Stomach smooth muscle (tissue), 2 donors: ENCODE data around the gene RAB4A.

Source experiments
- H3K27ac ChIP-seq: one replicate; pipeline ENCODE4 v1.7.0; 2013; ENCODE audit warnings: mild to moderate bottlenecking, low read length, inconsistent platforms
- H3K27me3 ChIP-seq, 2 donors: one replicate each; pipeline ENCODE4 v1.7.0; 2013; ENCODE audit warnings: low read length in 2 of 2; ENCODE audit not compliant: insufficient read depth in 2 of 2, control insufficient read depth in 1 of 2
- H3K36me3 ChIP-seq, 2 donors: one replicate each; pipeline ENCODE4 v1.7.0; 2013; ENCODE audit warnings: low read length in 2 of 2; ENCODE audit not compliant: control insufficient read depth in 2 of 2, insufficient read depth in 2 of 2
- H3K4me1 ChIP-seq: one replicate; pipeline ENCODE4 v1.7.0; 2013; ENCODE audit warnings: low read length; ENCODE audit not compliant: control insufficient read depth, insufficient read depth
- H3K4me3 ChIP-seq, 2 donors: one replicate each; pipeline ENCODE4 v1.7.0; 2013; ENCODE audit warnings: low read length in 2 of 2
- H3K9ac ChIP-seq, 2 donors: one replicate each; pipeline ENCODE4 v1.7.0; 2013; ENCODE audit warnings: low read length in 2 of 2, mild to moderate bottlenecking in 1 of 2
- H3K9me3 ChIP-seq, 2 donors: one replicate each; pipeline ENCODE4 v1.7.0; 2013; ENCODE audit warnings: low read length in 2 of 2; ENCODE audit not compliant: control insufficient read depth in 2 of 2
- donor health status: healthy.
- donor health status: Pancreatic carcinoma.

Gene RAB4A

GRCh38 chr1:229258757-229259060 is 12.2 kb upstream of the RAB4A start:
- Histone ChIP-seq H3K4me1 (no peaks in the 10 kb centered on the region), H3K9me3 (no peaks in the 10 kb centered on the region), H3K9ac (no peak overlapping the region), H3K4me3 (no peak overlapping the region), H3K27me3 (no peaks in the 10 kb centered on the region), H3K36me3 (no peaks in the 10 kb centered on the region), H3K27ac (no peak overlapping the region)

DNA sequence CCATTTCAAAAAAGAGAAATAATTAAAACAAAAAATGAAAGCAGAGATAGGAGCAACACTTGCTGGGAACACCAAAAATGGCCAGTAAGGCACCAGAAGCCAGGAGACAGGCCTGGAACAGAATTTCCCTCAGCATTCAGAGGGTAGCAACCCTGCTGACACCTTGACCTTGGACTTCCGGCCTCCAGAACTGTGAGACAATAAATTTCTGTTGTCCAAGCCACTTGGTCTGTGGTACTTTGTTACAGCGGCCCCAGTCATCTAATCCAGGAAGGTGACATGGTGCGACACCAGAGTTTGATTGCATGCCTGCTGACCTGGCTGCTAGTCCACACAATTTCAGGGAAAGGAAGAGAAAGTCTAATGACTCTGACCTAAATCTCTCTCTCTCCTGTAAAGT is 10.6 kb upstream of the RAB4A start:
- no peaks in the 10 kb centered on the region for H3K9me3 ChIP-seq
- no peak overlapping the region for H3K9ac ChIP-seq
- H3K36me3 ChIP-seq = no peaks in the 10 kb centered on the region
- H3K27me3 ChIP-seq = no peaks in the 10 kb centered on the region
- no peaks in the 10 kb centered on the region for H3K4me1 ChIP-seq
- H3K4me3 ChIP-seq = no peak overlapping the region
- H3K27ac ChIP-seq = no peak overlapping the region

DNA sequence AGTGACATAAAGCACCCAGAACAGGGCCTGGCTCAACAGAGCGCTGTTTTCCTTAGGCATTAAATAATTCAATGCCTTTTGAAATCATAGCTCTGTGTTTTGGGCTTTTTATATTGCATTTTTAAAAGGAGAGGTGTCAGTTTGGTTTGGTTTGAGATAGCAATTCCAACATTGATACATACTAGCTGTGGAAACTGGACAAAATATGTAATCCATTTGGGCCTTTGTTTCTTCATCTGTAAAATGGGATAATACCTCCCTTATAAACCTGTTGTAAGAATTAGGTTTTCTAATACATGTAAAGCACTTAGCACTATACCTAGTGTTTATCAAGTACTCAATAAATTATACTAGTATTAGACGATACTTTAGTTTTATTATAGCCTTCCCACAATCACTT is 8.7 kb upstream of the RAB4A start:
- H3K27ac ChIP-seq = no peak overlapping the region
- no peaks in the 10 kb centered on the region for H3K4me1 ChIP-seq
- H3K9me3 ChIP-seq = peaks cover 0 to 2% of the 10 kb centered on the region in 2 donors
- H3K9ac ChIP-seq = no peak overlapping the region
- H3K27me3 ChIP-seq = no peaks in the 10 kb centered on the region
- no peaks in the 10 kb centered on the region for H3K36me3 ChIP-seq
- no peak overlapping the region for H3K4me3 ChIP-seq

DNA sequence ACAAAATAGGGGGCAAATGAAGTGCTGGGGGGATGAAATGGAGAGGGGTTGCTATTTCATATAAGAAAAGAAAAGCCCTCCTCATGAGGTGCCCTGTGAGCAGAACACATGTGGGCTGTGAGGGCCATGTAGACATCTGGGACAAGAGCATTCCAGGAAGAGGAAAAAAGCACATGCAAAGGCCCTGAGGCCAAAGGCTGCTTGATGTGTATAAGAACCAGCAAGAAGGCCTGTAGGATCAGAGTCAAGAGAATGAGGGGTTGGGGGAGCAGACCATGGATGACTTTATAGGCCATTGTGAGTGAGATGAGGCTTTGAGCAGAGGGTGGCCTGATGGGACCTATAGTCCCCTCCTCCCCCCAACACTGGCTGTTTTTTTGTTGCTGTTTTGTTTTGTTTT is 7.7 kb upstream of the RAB4A start:
- no peaks in the 10 kb centered on the region for H3K4me1 ChIP-seq

GRCh38 chr1:229264068-229264467 is 6.8 kb upstream of the RAB4A start:
- Histone ChIP-seq H3K9me3 (peaks cover 0 to 4% of the 10 kb centered on the region in 2 donors), H3K27ac (no peak overlapping the region), H3K27me3 (no peaks in the 10 kb centered on the region), H3K9ac (no peak overlapping the region), H3K36me3 (no peaks in the 10 kb centered on the region), H3K4me1 (no peaks in the 10 kb centered on the region), H3K4me3 (no peak overlapping the region)

More for the DNA sequence above, 7.7 kb upstream of the RAB4A start:
- Histone ChIP-seq H3K9me3 (peaks cover 0 to 4% of the 10 kb centered on the region in 2 donors), H3K27me3 (no peaks in the 10 kb centered on the region), H3K27ac (no peak overlapping the region), H3K4me3 (no peak overlapping the region), H3K9ac (no peak overlapping the region), H3K36me3 (no peaks in the 10 kb centered on the region)

DNA sequence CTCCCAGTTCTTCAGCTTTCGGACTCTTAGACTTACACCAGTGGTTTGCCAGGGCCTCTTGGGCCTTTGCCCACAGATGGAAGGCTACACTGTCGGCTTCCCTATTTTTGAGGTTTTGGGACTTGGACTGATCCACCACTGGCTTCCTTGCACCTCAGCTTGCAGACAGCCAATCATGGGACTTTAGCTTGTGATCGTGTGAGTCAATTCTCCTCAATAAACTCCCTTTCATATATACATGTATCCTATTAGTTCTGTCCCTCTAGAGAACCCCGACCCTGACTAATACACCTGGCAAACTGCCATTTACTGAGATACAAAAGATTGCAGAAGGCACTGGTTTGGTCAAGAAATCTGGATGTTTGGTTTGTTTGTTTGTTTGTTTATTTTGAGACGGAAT is 6.4 kb upstream of the RAB4A start:
- H3K4me3 ChIP-seq = no peak overlapping the region
- no peaks in the 10 kb centered on the region for H3K27me3 ChIP-seq
- H3K9me3 ChIP-seq = peaks cover 0 to 4% of the 10 kb centered on the region in 2 donors
- no peaks in the 10 kb centered on the region for H3K36me3 ChIP-seq
- no peaks in the 10 kb centered on the region for H3K4me1 ChIP-seq
- H3K27ac ChIP-seq = no peak overlapping the region
- no peak overlapping the region for H3K9ac ChIP-seq

DNA sequence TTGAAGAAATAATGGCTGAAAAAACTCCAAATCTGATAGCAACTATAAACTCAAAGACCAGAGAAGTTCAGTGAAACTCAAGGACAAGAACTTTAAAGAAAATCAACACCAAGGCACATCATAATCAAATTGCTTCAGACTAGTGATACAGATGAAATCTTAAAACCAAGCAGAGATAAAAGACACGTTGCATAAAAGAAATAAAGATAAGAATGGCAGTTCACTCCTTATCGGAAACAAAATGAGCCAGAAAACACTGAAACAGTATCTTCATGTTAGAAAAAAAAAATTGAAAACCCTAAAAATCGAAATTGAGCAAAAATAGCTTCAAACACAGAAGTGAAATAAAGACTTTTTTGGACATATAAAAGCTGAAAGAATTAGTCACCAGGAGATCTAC is 4.6 kb upstream of the RAB4A start:
- no peak overlapping the region for H3K9ac ChIP-seq
- H3K27ac ChIP-seq = no peak overlapping the region
- H3K4me3 ChIP-seq = no peak overlapping the region
- H3K27me3 ChIP-seq = no peaks in the 10 kb centered on the region
- peaks cover 0 to 4% of the 10 kb centered on the region in 2 donors for H3K9me3 ChIP-seq
- H3K4me1 ChIP-seq = peaks cover 5% of the 10 kb centered on the region
- H3K36me3 ChIP-seq = no peaks in the 10 kb centered on the region

DNA sequence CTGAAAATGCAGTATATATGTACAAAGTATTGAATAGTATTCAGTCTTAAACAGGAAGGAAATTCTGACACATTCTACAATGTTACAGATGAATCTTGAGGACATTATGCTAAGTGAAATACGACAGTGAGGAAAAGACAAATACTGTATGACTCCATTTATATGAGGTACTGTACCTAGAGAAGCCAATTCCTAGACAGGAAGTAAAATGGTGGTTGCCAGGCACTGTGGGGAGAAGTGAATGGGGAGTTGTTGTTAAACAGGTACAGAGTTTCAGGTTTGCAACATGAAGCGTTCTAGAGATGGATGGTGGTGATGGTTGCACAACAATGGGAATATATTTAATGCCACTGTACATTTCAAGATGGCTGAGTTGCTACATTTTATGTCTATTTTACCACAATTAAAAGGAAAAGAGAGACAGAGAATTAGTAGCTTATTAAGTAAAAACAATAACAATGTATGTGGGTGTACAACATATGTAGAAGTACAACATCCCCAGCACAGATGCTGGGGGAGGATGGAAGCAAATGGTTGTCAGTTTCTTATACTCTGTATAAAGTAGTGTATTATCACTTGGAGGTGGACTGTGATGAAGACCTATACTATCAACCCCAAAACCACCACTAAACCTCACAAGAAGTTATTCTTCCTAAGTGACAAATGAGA is 3.9 kb upstream of the RAB4A start:
- Histone ChIP-seq H3K4me3 (no peak overlapping the region), H3K27ac (no peak overlapping the region), H3K9me3 (peaks cover 0 to 4% of the 10 kb centered on the region in 2 donors), H3K4me1 (peaks cover 5% of the 10 kb centered on the region), H3K9ac (no peak overlapping the region), H3K27me3 (no peaks in the 10 kb centered on the region), H3K36me3 (no peaks in the 10 kb centered on the region)

- Histone ChIP-seq H3K36me3 (no peaks in the 10 kb centered on the region), H3K4me1 (peaks cover 15% of the 10 kb centered on the region), H3K9ac (no peak overlapping the region), H3K4me3 (no peak overlapping the region), H3K27ac (no peak overlapping the region), H3K9me3 (peaks cover 0 to 4% of the 10 kb centered on the region in 2 donors), H3K27me3 (no peaks in the 10 kb centered on the region)
Observed at GRCh38 chr1:229268505-229268904, 2.4 kb upstream of the RAB4A start.

- Histone ChIP-seq H3K27ac (peak overlapping the region; percentile 70), H3K9me3 (peaks cover 0 to 4% of the 10 kb centered on the region in 2 donors), H3K27me3 (no peaks in the 10 kb centered on the region), H3K36me3 (no peaks in the 10 kb centered on the region), H3K9ac (peak overlapping the region; percentile 48 to 88), H3K4me3 (peak overlapping the region; percentile 74 to 83), H3K4me1 (peaks cover 20% of the 10 kb centered on the region)
Observed at GRCh38 chr1:229271448-229272159, 693 bp downstream of the RAB4A start.
